RWPE2 (cell line): Measurements from ENCODE around the gene DST.

Experiments
- ATAC-seq: fragments of 200-7000 bp; cut with Tn5 transposase; 3 replicates; pipeline ENCODE4 v1.9.1; 2021; ENCODE audit warnings: low read depth
- DNase-seq: peaks from one replicate; pipeline ENCODE4 v3.0.0-alpha.2; 2020; ENCODE audit warnings: low spot score
- H3K27ac ChIP-seq: fragments of 450-650 bp; 2 replicates; pipeline ENCODE4 v1.5.1; 2017; ENCODE audit warnings: mild to moderate bottlenecking; ENCODE audit not compliant: poor library complexity, severe bottlenecking
- H3K27me3 ChIP-seq: fragments of 250-450 bp; sonication (Bioruptor Pico); 2 replicates; pipeline ENCODE4 v1.5.1; 2021; ENCODE audit warnings: mild to moderate bottlenecking, moderate library complexity; ENCODE audit not compliant: insufficient read depth, poor library complexity, severe bottlenecking
- H3K36me3 ChIP-seq: fragments of 250-450 bp; sonication (Bioruptor Pico); 2 replicates; pipeline ENCODE4 v1.5.1; 2020; ENCODE audit warnings: low read depth, mild to moderate bottlenecking, moderate library complexity
- H3K4me1 ChIP-seq: fragments of 250-450 bp; sonication (Bioruptor Pico); 2 replicates; pipeline ENCODE4 v1.5.1; 2021; ENCODE audit warnings: mild to moderate bottlenecking, moderate library complexity; ENCODE audit not compliant: insufficient read depth, poor library complexity, severe bottlenecking
- H3K4me3 ChIP-seq: fragments of 250-450 bp; sonication (Bioruptor Pico); 2 replicates; pipeline ENCODE4 v1.5.1; 2021; ENCODE audit warnings: mild to moderate bottlenecking, moderate library complexity; ENCODE audit not compliant: severe bottlenecking
- H3K9me3 ChIP-seq: fragments of 250-450 bp; sonication (Bioruptor Pico); 2 replicates; pipeline ENCODE4 v1.5.1; 2021; ENCODE audit warnings: mild to moderate bottlenecking, moderate library complexity; ENCODE audit not compliant: severe bottlenecking
- TF ChIP-seq, protein P1 (sequence below): fragments of 450-650 bp; IDR thresholded peaks from one replicate; pipeline ENCODE4 v1.5.1; 2017; ENCODE audit warnings: mild to moderate bottlenecking, moderate library complexity; ENCODE audit not compliant: poor library complexity, severe bottlenecking

Gene DST

GRCh38 chr6:56408976-56409375 is 233.7 kb downstream of the DST start:
- no peak overlapping the region for H3K27ac ChIP-seq
- TF ChIP-seq, protein P1, sequence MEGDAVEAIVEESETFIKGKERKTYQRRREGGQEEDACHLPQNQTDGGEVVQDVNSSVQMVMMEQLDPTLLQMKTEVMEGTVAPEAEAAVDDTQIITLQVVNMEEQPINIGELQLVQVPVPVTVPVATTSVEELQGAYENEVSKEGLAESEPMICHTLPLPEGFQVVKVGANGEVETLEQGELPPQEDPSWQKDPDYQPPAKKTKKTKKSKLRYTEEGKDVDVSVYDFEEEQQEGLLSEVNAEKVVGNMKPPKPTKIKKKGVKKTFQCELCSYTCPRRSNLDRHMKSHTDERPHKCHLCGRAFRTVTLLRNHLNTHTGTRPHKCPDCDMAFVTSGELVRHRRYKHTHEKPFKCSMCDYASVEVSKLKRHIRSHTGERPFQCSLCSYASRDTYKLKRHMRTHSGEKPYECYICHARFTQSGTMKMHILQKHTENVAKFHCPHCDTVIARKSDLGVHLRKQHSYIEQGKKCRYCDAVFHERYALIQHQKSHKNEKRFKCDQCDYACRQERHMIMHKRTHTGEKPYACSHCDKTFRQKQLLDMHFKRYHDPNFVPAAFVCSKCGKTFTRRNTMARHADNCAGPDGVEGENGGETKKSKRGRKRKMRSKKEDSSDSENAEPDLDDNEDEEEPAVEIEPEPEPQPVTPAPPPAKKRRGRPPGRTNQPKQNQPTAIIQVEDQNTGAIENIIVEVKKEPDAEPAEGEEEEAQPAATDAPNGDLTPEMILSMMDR = no peak
- no peaks in the 10 kb centered on the region for H3K36me3 ChIP-seq
- ATAC-seq (no peak), DNase-seq (no peak)
- no peaks in the 10 kb centered on the region for H3K9me3 ChIP-seq
- no peak overlapping the region for H3K4me3 ChIP-seq
- H3K27me3 ChIP-seq = no peaks in the 10 kb centered on the region
- no peaks in the 10 kb centered on the region for H3K4me1 ChIP-seq
